ENCODE measurements around the gene NIPBL.
"Not testable (repeated sequence)": the region's sequence is repeated elsewhere in the genome, so short reads cannot be mapped to it uniquely, and the experiment has no call there.

NIPBL gene

GRCh38 chr5:36908544-36909260 is 32.1 kb downstream of the NIPBL start:
- H3K4me3 ChIP-seq (ENCODE audit: low read depth, low read length) = no peak overlapping the region
- POLR2A ChIA-PET = no interaction called here
- CTCF ChIA-PET = no interaction called here
- TF ChIP-seq CTCF (IDR thresholded peaks at IDR 0.05; ENCODE audit: insufficient read depth, low read length, missing control alignments) = no peak
- no peak for DNase-seq (ENCODE audit: low read depth, low spot score)

DNA sequence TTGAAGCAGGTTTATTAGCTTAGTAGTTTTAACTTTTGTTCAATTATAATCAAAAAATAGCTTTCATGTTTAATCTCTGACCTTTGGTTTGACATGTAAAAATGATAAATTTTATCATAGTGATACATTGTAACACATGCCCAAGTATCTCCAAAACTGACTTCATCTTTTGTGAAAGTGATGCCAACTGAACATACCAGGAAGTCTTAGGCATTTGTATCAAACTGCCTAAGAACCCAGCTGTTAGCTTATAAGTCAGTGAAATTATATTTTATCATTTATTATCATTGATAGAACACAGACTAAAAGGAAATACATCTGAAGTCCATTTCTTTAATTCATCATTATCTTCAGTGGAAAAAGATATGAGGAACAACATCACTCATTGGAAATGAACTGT is 39.1 kb downstream of the NIPBL start:
- CTCF ChIA-PET = no interaction called here
- POLR2A ChIA-PET = no interaction called here
- no peak overlapping the region for H3K4me3 ChIP-seq (ENCODE audit: low read depth, low read length)
- no peak for TF ChIP-seq CTCF (IDR thresholded peaks at IDR 0.05; ENCODE audit: insufficient read depth, low read length, missing control alignments)
- no peak for DNase-seq (ENCODE audit: low read depth, low spot score)

DNA sequence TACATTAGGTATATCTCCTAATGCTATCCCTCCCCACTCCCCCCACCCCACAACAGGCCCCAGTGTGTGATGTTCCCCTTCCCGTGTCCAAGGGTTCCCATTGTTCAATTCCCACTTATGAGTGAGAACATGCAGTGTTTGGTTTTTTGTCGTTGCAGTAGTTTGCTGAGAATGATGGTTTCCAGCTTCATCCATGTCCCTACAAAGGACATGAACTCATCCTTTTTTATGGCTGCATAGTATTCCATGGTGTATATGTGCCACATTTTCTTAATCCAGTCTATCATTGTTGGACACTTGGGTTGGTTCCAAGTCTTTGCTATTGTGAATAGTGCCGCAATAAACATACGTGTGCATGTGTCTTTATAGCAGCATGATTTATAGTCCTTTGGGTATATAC is 40.0 kb downstream of the NIPBL start:
- POLR2A ChIA-PET = not testable (repeated sequence)

GRCh38 chr5:36917358-36917757 is 40.8 kb downstream of the NIPBL start:
- DNase-seq (ENCODE audit: low read depth, low spot score); CTCF ChIA-PET; H3K4me3 ChIP-seq (ENCODE audit: low read depth, low read length); POLR2A ChIA-PET: not testable (repeated sequence)

More for the DNA sequence above, 40.0 kb downstream of the NIPBL start:
- H3K4me3 ChIP-seq (ENCODE audit: low read depth, low read length); CTCF ChIA-PET; DNase-seq (ENCODE audit: low read depth, low spot score): not testable (repeated sequence)

- H3K4me3 ChIP-seq (ENCODE audit: low read depth, low read length) = no peak overlapping the region
- no peak for TF ChIP-seq CTCF (IDR thresholded peaks at IDR 0.05; ENCODE audit: insufficient read depth, low read length, missing control alignments)
- no peak for DNase-seq (ENCODE audit: low read depth, low spot score)
- ChIA-PET CTCF (interaction anchor here (1.0 to 1.3 kb wide), 2 partner anchors 17 to 25 kb away, joined by 3 read pairs; no protein-coding TSS in a partner anchor), POLR2A (interaction anchor here (1.1 kb wide), 1 partner anchor 43 kb away, joined by 3 read pairs; the partner anchor contains the start of gene NIPBL)
Measured at GRCh38 chr5:36919238-36919637, 42.7 kb downstream of the NIPBL start.

GRCh38 chr5:36919650-36920049 is 43.1 kb downstream of the NIPBL start:
- ChIA-PET CTCF (interaction anchor here (1.0 to 1.3 kb wide), 2 partner anchors 17 to 25 kb away, joined by 3 read pairs; no protein-coding TSS in a partner anchor), POLR2A (interaction anchor here (1.1 kb wide), 1 partner anchor 43 kb away, joined by 3 read pairs; the partner anchor contains the start of gene NIPBL)
- H3K4me3 ChIP-seq (ENCODE audit: low read depth, low read length) = no peak overlapping the region
- no peak for TF ChIP-seq CTCF (IDR thresholded peaks at IDR 0.05; ENCODE audit: insufficient read depth, low read length, missing control alignments)
- DNase-seq (ENCODE audit: low read depth, low spot score) = no peak

DNA sequence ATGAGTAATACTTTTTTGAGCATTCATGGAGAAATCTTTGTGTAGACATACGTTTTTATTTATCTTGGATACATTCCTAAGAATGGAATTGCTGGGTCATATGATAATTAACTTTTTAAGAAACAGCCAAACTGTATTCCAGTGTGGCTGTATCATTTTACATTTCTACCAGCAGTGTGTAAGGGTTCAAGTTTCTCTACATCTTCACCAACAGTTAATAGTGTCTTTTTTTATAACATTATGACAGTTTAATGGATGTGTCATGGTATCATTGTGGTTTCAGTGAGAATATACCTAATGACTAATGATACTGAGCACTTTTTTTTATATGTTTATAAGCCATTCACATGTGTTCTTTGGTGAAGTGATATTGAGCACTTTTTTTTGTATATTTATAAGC is 52.4 kb downstream of the NIPBL start:
- DNase-seq (ENCODE audit: low read depth, low spot score) = no peak
- CTCF ChIA-PET = no interaction called here

More for the DNA sequence above, 52.4 kb downstream of the NIPBL start:
- POLR2A ChIA-PET = no interaction called here
- no peak overlapping the region for H3K4me3 ChIP-seq (ENCODE audit: low read depth, low read length)
- TF ChIP-seq CTCF (IDR thresholded peaks at IDR 0.05; ENCODE audit: insufficient read depth, low read length, missing control alignments) = no peak
